GM19328 (cell line): Measurements from ENCODE around the gene MT1HL1.
"Not testable (repeated sequence)": the region's sequence is repeated elsewhere in the genome, so short reads cannot be mapped to it uniquely, and the experiment has no call there.

Experiments
- ATAC-seq: cut with Tn5 transposase; IDR thresholded peaks from one replicate; pipeline ENCODE4 v1.9.1; 2021; ENCODE audit warnings: mild to moderate bottlenecking, moderate library complexity; ENCODE audit not compliant: unreplicated experiment

Gene MT1HL1

GRCh38 chr1:236979149-236979900 is 24.9 kb downstream of the MT1HL1 start:
- ATAC-seq: no peak

GRCh38 chr1:236978740-236979139 is 25.5 kb downstream of the MT1HL1 start:
- no peak for ATAC-seq

- ATAC-seq: no peak
Observed at GRCh38 chr1:236975461-236975860, 28.8 kb downstream of the MT1HL1 start.

- ATAC-seq: not testable (repeated sequence)
Observed at GRCh38 chr1:236974025-236974424, 30.2 kb downstream of the MT1HL1 start.

- no peak for ATAC-seq
Observed at GRCh38 chr1:236966636-236967035, 37.6 kb downstream of the MT1HL1 start.

GRCh38 chr1:236963920-236964319 is 40.3 kb downstream of the MT1HL1 start:
- ATAC-seq: no peak

- ATAC-seq: no peak
Observed at GRCh38 chr1:236959112-236959511, 45.1 kb downstream of the MT1HL1 start.

GRCh38 chr1:236957235-236957634 is 47.0 kb downstream of the MT1HL1 start:
- ATAC-seq: no peak
